ENCODE results near the gene ZC3H8. TPM values are rescaled to one million over a fixed set of nuclear protein-coding genes. Genes with fewer than 3 reads are reported as not detected.
"Not testable (repeated sequence)": the region's sequence is repeated elsewhere in the genome, so short reads cannot be mapped to it uniquely, and the experiment has no call there.

ZC3H8 gene
- polyA plus RNA-seq, 2 of the 4 experiments (the other 2 are of a cell fraction): 13.2 to 20.2 TPM

DNA sequence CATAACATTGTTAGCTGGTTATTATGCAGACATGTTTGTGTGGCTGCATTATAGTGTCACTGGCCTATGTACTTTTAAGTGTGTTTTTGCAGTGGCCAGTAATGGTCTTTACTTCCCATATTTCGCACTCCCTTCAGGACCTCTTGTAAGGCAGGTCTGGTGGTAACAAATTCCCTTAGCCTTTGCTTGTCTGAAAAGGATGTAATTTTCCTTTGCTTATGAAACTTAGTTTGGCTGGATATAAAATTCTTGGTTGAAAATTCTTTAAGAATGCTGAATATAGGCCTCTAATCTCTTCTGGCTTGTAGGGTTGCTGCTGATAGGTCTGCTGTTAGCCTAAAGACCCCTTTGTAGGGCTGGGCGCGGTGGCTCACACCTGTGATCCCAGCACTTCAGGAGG, 34.7 kb downstream of the ZC3H8 start:
- peaks cover 8% of the 10 kb centered on the region; the same call in 2 of the 3 replicates for H3K9me3 ChIP-seq
- ATAC-seq (no peak), FAIRE-seq (no peak), DNase-seq (ENCODE audit: low read depth in 1 of 2, low spot score in 1 of 2) (no peak)
- 100% methylated on average over 3 of the region's 3 CpGs for WGBS (ENCODE audit: missing lambda C conversion rate)
- no peak overlapping the region for H3K4me2 ChIP-seq
- H3K27ac ChIP-seq: no peak overlapping the region
- no peak overlapping the region for H3K4me3 ChIP-seq
- TF ChIP-seq JUNB (IDR thresholded peaks at IDR 0.05): no peak
- TF ChIP-seq HES2 (IDR thresholded peaks at IDR 0.05): no peak
- TF ChIP-seq NFE2L2 (conservative IDR thresholded peaks at IDR 0.05; ENCODE audit: low read length): no peak
- TF ChIP-seq MYC (IDR thresholded peaks at IDR 0.05; ENCODE audit: borderline replicate concordance, low read length): no peak
- no peak for TF ChIP-seq RNF2 (IDR thresholded peaks at IDR 0.05; ENCODE audit: borderline replicate concordance, low read depth)
- no peak for TF ChIP-seq PHF8 (IDR thresholded peaks at IDR 0.05; ENCODE audit: borderline replicate concordance, low read depth)
- no peak for TF ChIP-seq CBX2 (IDR thresholded peaks at IDR 0.05; ENCODE audit: borderline replicate concordance, low read depth)
- TF ChIP-seq HOXB5 (CRISPR knock-in tag; IDR thresholded peaks at IDR 0.05): no peak
- CTCF ChIA-PET: interaction anchor here (0.6 kb wide), 1 partner anchor 1201 kb away, joined by 3 read pairs; no protein-coding TSS in a partner anchor
- no peaks in the 10 kb centered on the region for H3K4me1 ChIP-seq
- POLR2A ChIA-PET: no interaction called here

DNA sequence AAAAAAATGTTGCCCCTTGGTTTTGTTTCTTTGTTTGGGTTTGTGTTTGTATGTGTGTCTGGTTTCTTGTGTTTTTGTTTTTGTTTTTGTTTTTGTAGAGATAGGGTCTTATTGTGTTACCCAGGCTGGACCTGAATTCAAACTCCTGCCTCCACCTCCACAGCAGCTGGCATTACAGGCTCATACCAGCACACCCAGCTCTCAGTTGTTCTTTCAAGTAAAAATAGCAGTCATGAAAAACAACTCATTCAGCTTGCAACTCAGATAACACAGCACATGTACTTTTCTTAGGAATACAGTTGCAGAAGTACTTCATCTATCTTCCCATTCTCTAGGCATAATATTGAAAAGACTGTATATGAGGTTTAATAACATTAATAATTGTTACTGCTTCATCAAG, 37.0 kb downstream of the ZC3H8 start:
- ATAC-seq (no peak), DNase-seq (ENCODE audit: low read depth in 1 of 2, low spot score in 1 of 2) (no peak), FAIRE-seq (no peak)
- Histone ChIP-seq H3K4me2 (no peak overlapping the region), H3K4me1 (no peaks in the 10 kb centered on the region), H3K4me3 (no peak overlapping the region), H3K9me3 (peaks cover 8% of the 10 kb centered on the region; the same call in 2 of the 3 replicates), H3K27ac (no peak overlapping the region)
- CTCF ChIA-PET: interaction anchor here (1.6 kb wide), 1 partner anchor 11 kb away, joined by 6 read pairs; no protein-coding TSS in a partner anchor
- POLR2A ChIA-PET: no interaction called here
- TF ChIP-seq HOXB5 (CRISPR knock-in tag; IDR thresholded peaks at IDR 0.05): no peak
- no peak for TF ChIP-seq MAZ (IDR thresholded peaks at IDR 0.05; ENCODE audit: borderline replicate concordance, low read depth, low read length)
- TF ChIP-seq RNF2 (IDR thresholded peaks at IDR 0.05; ENCODE audit: borderline replicate concordance, low read depth): no peak
- TF ChIP-seq MYC (IDR thresholded peaks at IDR 0.05; ENCODE audit: borderline replicate concordance, low read length): no peak
- TF ChIP-seq PHF8 (IDR thresholded peaks at IDR 0.05; ENCODE audit: borderline replicate concordance, low read depth): no peak
- no peak for TF ChIP-seq SREBF2 (IDR thresholded peaks at IDR 0.05)
- no peak for TF ChIP-seq HEYL (CRISPR knock-in tag; IDR thresholded peaks at IDR 0.05)
- TF ChIP-seq HOXA7 (CRISPR knock-in tag; IDR thresholded peaks at IDR 0.05): no peak
- TF ChIP-seq KDM5A (IDR thresholded peaks at IDR 0.05): no peak
- no peak for TF ChIP-seq ZC3H11A (IDR thresholded peaks at IDR 0.05)
- TF ChIP-seq CBX2 (IDR thresholded peaks at IDR 0.05; ENCODE audit: borderline replicate concordance, low read depth): no peak
- no peak for TF ChIP-seq CEBPB (IDR thresholded peaks at IDR 0.05)
- TF ChIP-seq HES2 (IDR thresholded peaks at IDR 0.05): no peak
- TF ChIP-seq SMC3 (IDR thresholded peaks at IDR 0.05): no peak

- peak in 1 of 2 experiments; percentile 63; a peak in 3 of 6 replicates for ATAC-seq
- Histone ChIP-seq H3K27ac (no peak overlapping the region), H3K4me1 (no peaks in the 10 kb centered on the region), H3K4me3 (no peak overlapping the region), H3K4me2 (no peak overlapping the region), H3K9me3 (peaks cover 8% of the 10 kb centered on the region; the same call in 2 of the 3 replicates)
- POLR2A ChIA-PET: no interaction called here
- FAIRE-seq: no peak
- peak; percentile 17; the same call in 1 of the 3 replicates for TF ChIP-seq CTCF (IDR thresholded peaks at IDR 0.05)
- no peak for TF ChIP-seq EHF (CRISPR knock-in tag; IDR thresholded peaks at IDR 0.05)
- no peak for TF ChIP-seq HDAC2 (IDR thresholded peaks at IDR 0.05)
- CTCF ChIA-PET: interaction anchor here (1.0 to 1.5 kb wide), 3 partner anchors 21 to 329 kb away, joined by 3 read pairs; no protein-coding TSS in a partner anchor
- DNase-seq (ENCODE audit: low read depth in 1 of 2, low spot score in 1 of 2): peak in 1 of 2 experiments; percentile 31
- 90% methylated on average over 3 of the region's 3 CpGs for WGBS (ENCODE audit: missing lambda C conversion rate)
These were observed 38.7 kb downstream of the ZC3H8 start for GRCh38 chr2:112216167-112216566.

GRCh38 chr2:112207905-112208304, 46.9 kb downstream of the ZC3H8 start:
- H3K9me3 ChIP-seq: peaks cover 25% of the 10 kb centered on the region
- CTCF ChIA-PET; H3K27ac ChIP-seq; ATAC-seq; POLR2A ChIA-PET; DNase-seq (ENCODE audit: low read depth in 1 of 2, low spot score in 1 of 2); H3K4me2 ChIP-seq; H3K4me3 ChIP-seq; FAIRE-seq; H3K4me1 ChIP-seq: not testable (repeated sequence)
- WGBS (ENCODE audit: missing lambda C conversion rate): 34% methylated on average over 3 of the region's 3 CpGs

All from A549 (cell line).